Measurements from ENCODE around the gene ZNF45.

GRCh38 chr19:43905897-43906296, 29.2 kb downstream of the ZNF45 start:
- TF ChIP-seq POLR2A (IDR thresholded peaks at IDR 0.05; ENCODE audit: low read depth, low read length) (no peak), PAX5 (IDR thresholded peaks at IDR 0.05; ENCODE audit: insufficient read depth, low read length, severe bottlenecking) (no peak), POU2F2 (IDR thresholded peaks at IDR 0.05; ENCODE audit: low read depth, low read length) (no peak)
